H9 (cell line): ENCODE data around the gene PTRH1. TPM values are rescaled to one million over a fixed set of nuclear protein-coding genes. Genes with fewer than 3 reads are reported as not detected.
A peak's percentile ranks its signal among the peaks of the same experiment; 100 is the strongest.

ENCODE experiments used
- DNase-seq: peaks from one replicate; pipeline ENCODE4 v3.0.0-alpha.2; 2017
- H2AFZ ChIP-seq: one replicate; pipeline ENCODE4 v1.6.1; 2013; ENCODE audit warnings: mild to moderate bottlenecking, low read length, control low read depth, moderate library complexity
- H2AK5ac ChIP-seq: 2 replicates; pipeline ENCODE4 v1.6.1; 2013; ENCODE audit warnings: low read length, control low read depth, mixed read lengths; ENCODE audit not compliant: insufficient read length
- H2BK120ac ChIP-seq: one replicate; pipeline ENCODE4 v1.6.1; 2013; ENCODE audit warnings: low read depth, mild to moderate bottlenecking, low read length, control low read depth, inconsistent platforms; ENCODE audit not compliant: poor library complexity, severe bottlenecking
- H2BK12ac ChIP-seq: 2 replicates; pipeline ENCODE4 v1.6.1; 2013; ENCODE audit warnings: low read length, control low read depth, mixed read lengths, low read depth; ENCODE audit not compliant: insufficient read length
- H2BK15ac ChIP-seq: 2 replicates; pipeline ENCODE4 v1.6.1; 2013; ENCODE audit warnings: low read depth, low read length, control low read depth
- H2BK20ac ChIP-seq: one replicate; pipeline ENCODE4 v1.6.1; 2013; ENCODE audit warnings: low read depth, mild to moderate bottlenecking, low read length, control low read depth, inconsistent platforms; ENCODE audit not compliant: poor library complexity, severe bottlenecking
- H2BK5ac ChIP-seq: 2 replicates; pipeline ENCODE4 v1.6.1; 2013; ENCODE audit warnings: low read length, control low read depth, mixed read lengths; ENCODE audit not compliant: insufficient read length
- H3K14ac ChIP-seq: 2 replicates; pipeline ENCODE4 v1.6.1; 2013; ENCODE audit warnings: low read length, control low read depth; ENCODE audit not compliant: insufficient read depth
- H3K18ac ChIP-seq: 2 replicates; pipeline ENCODE4 v1.6.1; 2013; ENCODE audit warnings: low read depth, mild to moderate bottlenecking, mixed read lengths, low read length, control low read depth; ENCODE audit not compliant: insufficient read length
- H3K23ac ChIP-seq: 2 replicates; pipeline ENCODE4 v1.6.1; 2013; ENCODE audit warnings: low read length, control low read depth, mixed read lengths, low read depth; ENCODE audit not compliant: insufficient read length
- H3K23me2 ChIP-seq: 2 replicates; pipeline ENCODE4 v1.6.1; 2013; ENCODE audit warnings: low read depth, mild to moderate bottlenecking, mixed read lengths, low read length, control low read depth; ENCODE audit not compliant: insufficient read length, poor library complexity, severe bottlenecking
- H3K27ac ChIP-seq: 2 replicates; pipeline ENCODE4 v1.5.1; 2013; ENCODE audit warnings: low read length, control low read depth, mixed read lengths, low read depth; ENCODE audit not compliant: insufficient read length
- H3K27me3 ChIP-seq: 2 replicates; pipeline ENCODE4 v1.6.1; 2013; ENCODE audit warnings: low read length, control low read depth, inconsistent platforms; ENCODE audit not compliant: insufficient read depth
- H3K4ac ChIP-seq: 2 replicates; pipeline ENCODE4 v1.6.1; 2013; ENCODE audit warnings: low read depth, mild to moderate bottlenecking, control low read depth, inconsistent platforms, low read length, moderate library complexity
- H3K4me1 ChIP-seq: 2 replicates; pipeline ENCODE4 v1.6.1; 2013; ENCODE audit warnings: low read length, control low read depth, inconsistent platforms; ENCODE audit not compliant: insufficient read depth
- H3K4me2 ChIP-seq: 2 replicates; pipeline ENCODE4 v1.6.1; 2013; ENCODE audit warnings: low read length, control low read depth, mixed read lengths; ENCODE audit not compliant: insufficient read length, insufficient read depth
- H3K56ac ChIP-seq: 2 replicates; pipeline ENCODE4 v1.6.1; 2013; ENCODE audit warnings: low read depth, mild to moderate bottlenecking, mixed read lengths, low read length, control low read depth; ENCODE audit not compliant: insufficient read length
- H3K79me1 ChIP-seq: 2 replicates; pipeline ENCODE4 v1.6.1; 2013; ENCODE audit warnings: low read depth, mild to moderate bottlenecking, moderate library complexity, low read length, control low read depth, inconsistent platforms; ENCODE audit not compliant: insufficient read depth, poor library complexity, severe bottlenecking
- H3K79me2 ChIP-seq: 2 replicates; pipeline ENCODE4 v1.6.1; 2013; ENCODE audit warnings: low read length, control low read depth, inconsistent platforms; ENCODE audit not compliant: insufficient read depth
- H3K9ac ChIP-seq: 2 replicates; pipeline ENCODE4 v1.6.1; 2013; ENCODE audit warnings: low read length, control low read depth, mixed read lengths; ENCODE audit not compliant: insufficient read length; ENCODE audit errors: extremely low read depth
- H3K9me3 ChIP-seq: one replicate; pipeline ENCODE4 v1.6.1; 2013; ENCODE audit warnings: low read depth, low read length, inconsistent platforms; ENCODE audit not compliant: control insufficient read depth
- H3T11ph ChIP-seq: one replicate; pipeline ENCODE4 v1.6.1; 2013; ENCODE audit warnings: mild to moderate bottlenecking, low read length, control low read depth, inconsistent platforms
- H4K20me1 ChIP-seq: one replicate; pipeline ENCODE4 v1.6.1; 2013; ENCODE audit not compliant: control insufficient read depth, insufficient read length, insufficient read depth
- H4K5ac ChIP-seq: 2 replicates; pipeline ENCODE4 v1.6.1; 2013; ENCODE audit warnings: low read depth, mild to moderate bottlenecking, mixed read lengths, low read length, control low read depth; ENCODE audit not compliant: insufficient read length
- H4K8ac ChIP-seq: replicated peaks from 2 replicates; pipeline ENCODE4 v1.6.1; 2013; ENCODE audit warnings: low read length, control low read depth, mixed read lengths, low read depth; ENCODE audit not compliant: insufficient read length
- H4K91ac ChIP-seq: 2 replicates; pipeline ENCODE4 v1.6.1; 2013; ENCODE audit warnings: low read depth, mild to moderate bottlenecking, moderate library complexity, mixed read lengths, low read length, control low read depth; ENCODE audit not compliant: insufficient read length
- H3K27ac Mint-ChIP-seq, 3 experiments: 2 replicates in 2 of 3; 3 replicates in 1 of 3; pipeline ENCODE4 v1.8.0; 2020 to 2021; ENCODE audit warnings: mixed read lengths in 3 of 3, mild to moderate bottlenecking in 1 of 3, moderate library complexity in 1 of 3
- H3K27me3 Mint-ChIP-seq: 2 replicates; pipeline ENCODE4 v1.8.0; 2021; ENCODE audit warnings: low read depth, mild to moderate bottlenecking, moderate library complexity, mixed read lengths
- H3K36me3 Mint-ChIP-seq, 3 experiments: 2 replicates in 2 of 3; 3 replicates in 1 of 3; pipeline ENCODE4 v1.8.0; 2020 to 2021; ENCODE audit warnings: low read depth in 3 of 3, mixed read lengths in 3 of 3; ENCODE audit not compliant: insufficient read depth in 1 of 3
- H3K4me1 Mint-ChIP-seq, 2 experiments: 2 replicates each; pipeline ENCODE4 v1.8.0; 2020; ENCODE audit warnings: mixed read lengths in 2 of 2
- H3K4me3 Mint-ChIP-seq, 2 experiments: 2 replicates in 1 of 2; 3 replicates in 1 of 2; pipeline ENCODE4 v1.8.0; 2020 to 2021; ENCODE audit warnings: mild to moderate bottlenecking in 2 of 2, mixed read lengths in 2 of 2, moderate library complexity in 1 of 2
- H3K9me3 Mint-ChIP-seq, 2 experiments: 2 replicates in 1 of 2; 3 replicates in 1 of 2; pipeline ENCODE4 v1.8.0; 2020; ENCODE audit warnings: mild to moderate bottlenecking in 2 of 2, mixed read lengths in 2 of 2, moderate library complexity in 1 of 2
- CTCF ChIP-seq: fragments of 200-600 bp; sonication (generic); conservative IDR thresholded peaks from 3 replicates; pipeline ENCODE4 v1.8.0; 2021; ENCODE audit warnings: antibody characterized with exemption, mild to moderate bottlenecking
- WGBS: extraction: QIAGEN DNeasy Blood & Tissue Kit; methylation state at CpG from one replicate; pipeline ENCODE4 v1.1.7; 2013; ENCODE audit warnings: missing lambda C conversion rate, low lambda C conversion rate, mixed read lengths; ENCODE audit not compliant: insufficient read length; ENCODE audit errors: extremely low coverage; 5-methylcytosine and 5-hydroxymethylcytosine counted together
- total RNA-seq: library from RNA; stranded (reverse); gene quantifications from 2 replicates; pipeline ENCODE4 v1.2.1, GENCODE V29; 2021

Gene PTRH1
- total RNA-seq, 1 experiment from 2014 or later, result 10.9 TPM

- no peak overlapping the region for H2AK5ac ChIP-seq
- no peak overlapping the region for H2BK5ac ChIP-seq
- H3K23ac ChIP-seq, result no peak overlapping the region
- no peak overlapping the region for H4K91ac ChIP-seq
- H3K9ac ChIP-seq, result no peak overlapping the region
- H3K4ac ChIP-seq, result no peak overlapping the region
- H3K4me2 ChIP-seq, result no peak overlapping the region
- no peak overlapping the region for H3K27ac ChIP-seq
- no peak overlapping the region for H4K5ac ChIP-seq
- no peak overlapping the region for H3K18ac ChIP-seq
- H2BK120ac ChIP-seq, result no peak overlapping the region
- no peak for TF ChIP-seq CTCF
- H3K23me2 ChIP-seq, result peaks cover 9% of the 10 kb centered on the region
- no peak overlapping the region for H3K14ac ChIP-seq
- no peak overlapping the region for H2BK12ac ChIP-seq
- no peak overlapping the region for H2BK20ac ChIP-seq
- no peak overlapping the region for H3T11ph ChIP-seq
- Mint-ChIP-seq H3K36me3 (no peaks in the 10 kb centered on the region), H3K27ac (peak overlapping the region in 1 of 3 experiments; percentile 66; a peak in 2 of 7 replicates), H3K4me3 (no peak overlapping the region; a peak in 1 of 5 replicates), H3K4me1 (peaks cover 5 to 18% of the 10 kb centered on the region in 2 experiments), H3K27me3 (peaks cover 2% of the 10 kb centered on the region; the same call in 1 of the 2 replicates), H3K9me3 (no peaks in the 10 kb centered on the region; a peak in 1 of 5 replicates)
- no peaks in the 10 kb centered on the region for H3K9me3 ChIP-seq
- H2BK15ac ChIP-seq, result no peak overlapping the region
- no peaks in the 10 kb centered on the region; the same call in 1 of the 2 replicates for H3K4me1 ChIP-seq
- H3K27me3 ChIP-seq, result no peaks in the 10 kb centered on the region
- H2AFZ ChIP-seq, result no peak overlapping the region
- no peak overlapping the region for H3K56ac ChIP-seq
- DNase-seq, result no peak
- WGBS, result no CpG with 5 or more reads among the region's 12 CpGs
- H4K20me1 ChIP-seq, result no peaks in the 10 kb centered on the region
- H4K8ac ChIP-seq, result no peak overlapping the region
- no peaks in the 10 kb centered on the region for H3K79me2 ChIP-seq
- H3K79me1 ChIP-seq, result no peaks in the 10 kb centered on the region
Observed at GRCh38 chr9:127720031-127720864, 4.8 kb upstream of the PTRH1 start.
